Bronchial epithelial cell (primary cell): ENCODE measurements around the gene SERPINH1. TPM values are rescaled to one million over a fixed set of nuclear protein-coding genes. Genes with fewer than 3 reads are reported as not detected.

ENCODE experiments used
- DNase-seq: peaks from one replicate; pipeline ENCODE4 v3.0.0-alpha.2; 2010; ENCODE audit warnings: low read depth
- FAIRE-seq: peaks from 2 replicates; lab custom pipeline; 2011; peaks lifted over from hg19 to GRCh38; lab: Jason Lieb, UNC
- H3K27me3 ChIP-seq: 2 replicates; pipeline ENCODE4 v1.5.1; 2011; ENCODE audit warnings: low read length; ENCODE audit not compliant: control insufficient read depth, insufficient read depth
- H3K36me3 ChIP-seq: 2 replicates; pipeline ENCODE4 v1.5.1; 2011; ENCODE audit warnings: low read length; ENCODE audit not compliant: control insufficient read depth, insufficient read depth
- H3K4me3 ChIP-seq: 2 replicates; pipeline ENCODE4 v1.5.1; 2011; ENCODE audit warnings: mild to moderate bottlenecking, low read depth, low read length, control low read depth
- CTCF ChIP-seq: IDR thresholded peaks from 2 replicates; pipeline ENCODE4 v1.5.1; 2011; ENCODE audit warnings: mild to moderate bottlenecking, moderate library complexity, low read length, control low read depth, inconsistent platforms; ENCODE audit not compliant: insufficient read depth, severe bottlenecking
- total RNA-seq: library from RNA; depleted of rRNA; stranded (reverse); fragments of >200 nt; gene quantifications from 2 replicates; pipeline ENCODE4 v1.2.1, GENCODE V29; 2014

The SERPINH1 gene
- total RNA-seq, 1 donor from 2014 or later, result 86.9 TPM

- Histone ChIP-seq H3K27me3 (peaks cover 6% of the 10 kb centered on the region), H3K4me3 (no peak overlapping the region), H3K36me3 (no peaks in the 10 kb centered on the region)
- no peak for DNase-seq
- TF ChIP-seq CTCF, result no peak
- FAIRE-seq, result no peak
These were observed 33.9 kb upstream of the SERPINH1 start for GRCh38 chr11:75527938-75528735.

GRCh38 chr11:75530577-75530976, 31.5 kb upstream of the SERPINH1 start:
- no peak for DNase-seq
- no peaks in the 10 kb centered on the region for H3K27me3 ChIP-seq
- no peak for TF ChIP-seq CTCF
- H3K36me3 ChIP-seq, result no peaks in the 10 kb centered on the region
- no peak for FAIRE-seq
- H3K4me3 ChIP-seq, result no peak overlapping the region

- Histone ChIP-seq H3K27me3 (no peaks in the 10 kb centered on the region), H3K4me3 (no peak overlapping the region), H3K36me3 (no peaks in the 10 kb centered on the region)
- DNase-seq (no peak), FAIRE-seq (no peak)
- TF ChIP-seq CTCF, result no peak
These were observed 30.7 kb upstream of the SERPINH1 start for GRCh38 chr11:75531325-75531724.

DNA sequence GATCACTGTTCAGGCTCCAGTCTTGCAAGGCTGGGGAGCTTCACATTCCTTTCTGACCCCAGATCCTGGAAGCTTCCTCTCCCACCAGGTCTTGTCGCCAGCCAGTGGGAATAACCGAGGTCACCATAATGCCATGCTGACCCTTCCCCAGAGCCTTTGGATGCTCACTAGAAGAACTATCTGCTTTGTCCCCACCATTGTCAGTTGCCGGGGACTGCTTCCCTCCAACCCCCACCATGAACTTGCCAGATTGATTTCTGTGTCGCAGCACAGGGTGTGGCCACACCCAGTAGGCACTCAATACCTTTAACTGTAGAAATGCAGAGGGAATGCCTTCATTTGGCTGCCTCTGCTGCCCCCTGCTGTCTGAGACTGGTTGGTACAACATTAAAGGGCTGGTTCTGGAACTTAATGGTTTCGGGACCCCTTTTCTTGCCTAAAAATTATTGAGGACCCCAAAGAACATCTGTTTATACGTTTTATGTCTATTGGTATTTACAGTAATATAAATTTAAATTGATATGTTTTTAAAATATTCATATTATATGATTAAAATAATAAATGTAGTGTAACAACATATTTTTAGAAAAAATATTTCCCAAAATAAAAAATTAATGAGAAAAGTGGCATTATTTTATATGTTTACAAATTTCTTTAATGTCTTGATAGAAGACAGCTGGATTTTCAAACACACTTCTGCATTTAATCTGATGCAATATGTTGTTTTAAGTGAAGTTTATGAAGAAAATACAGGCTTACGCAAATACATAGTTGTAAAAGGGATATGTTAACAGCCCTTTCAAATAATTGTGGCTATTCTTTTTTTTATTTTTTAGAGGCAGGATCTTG, 29.6 kb upstream of the SERPINH1 start:
- DNase-seq, result peak; percentile 63
- Histone ChIP-seq H3K4me3 (no peak overlapping the region), H3K36me3 (no peaks in the 10 kb centered on the region), H3K27me3 (no peaks in the 10 kb centered on the region)
- TF ChIP-seq CTCF, result peak; percentile 77
- FAIRE-seq, result no peak

GRCh38 chr11:75533896-75534258, 28.2 kb upstream of the SERPINH1 start:
- no peak for TF ChIP-seq CTCF
- Histone ChIP-seq H3K27me3 (no peaks in the 10 kb centered on the region), H3K36me3 (no peaks in the 10 kb centered on the region), H3K4me3 (no peak overlapping the region)
- no peak for FAIRE-seq
- no peak for DNase-seq
